HL-60 (cell line): ENCODE results near the gene HOXC12.

Source experiments
- DNase-seq, 2 experiments: peaks; one replicate each; pipeline ENCODE4 v3.0.0-alpha.2; 2010 to 2020; ENCODE audit warnings: low read depth in 1 of 2, low spot score in 1 of 2
- H3K27ac ChIP-seq: fragments of 250-450 bp; sonication (Bioruptor Pico); replicated peaks from 2 replicates; pipeline ENCODE4 v1.5.1; 2020; ENCODE audit warnings: mild to moderate bottlenecking, moderate library complexity
- H3K27me3 ChIP-seq: fragments of 250-450 bp; sonication (Bioruptor Pico); 2 replicates; pipeline ENCODE4 v1.5.1; 2021; ENCODE audit warnings: mild to moderate bottlenecking, moderate library complexity; ENCODE audit not compliant: insufficient read depth, poor library complexity, severe bottlenecking
- H3K4me3 ChIP-seq: replicated peaks from 2 replicates; pipeline ENCODE4 v1.5.1; 2011; ENCODE audit warnings: mild to moderate bottlenecking, control low read depth, low read length; ENCODE audit not compliant: insufficient read depth
- CTCF ChIP-seq: IDR thresholded peaks from one replicate; pipeline ENCODE4 v1.5.1; 2011; ENCODE audit warnings: low read length, control low read depth, inconsistent platforms; ENCODE audit not compliant: insufficient read depth
- GABPA ChIP-seq: IDR thresholded peaks from 2 replicates; pipeline ENCODE4 v1.6.1; 2012; ENCODE audit warnings: low read depth
- POLR2AphosphoS5 ChIP-seq: IDR thresholded peaks from 2 replicates; pipeline ENCODE4 v1.6.1; 2012; ENCODE audit warnings: low read depth
- REST ChIP-seq: IDR thresholded peaks from 2 replicates; pipeline ENCODE4 v1.6.1; 2012; ENCODE audit warnings: low read depth; ENCODE audit not compliant: insufficient replicate concordance
- SPI1 ChIP-seq: IDR thresholded peaks from 2 replicates; pipeline ENCODE4 v1.6.1; 2012; ENCODE audit warnings: low read depth, mild to moderate bottlenecking, borderline replicate concordance

The HOXC12 gene

GRCh38 chr12:53966385-53967133 is 11.9 kb downstream of the HOXC12 start:
- TF ChIP-seq REST (no peak), SPI1 (no peak), POLR2AphosphoS5 (no peak), GABPA (no peak), CTCF (no peak)
- H3K4me3 ChIP-seq: no peak overlapping the region
- peaks cover 100% of the 10 kb centered on the region for H3K27me3 ChIP-seq
- no peak overlapping the region for H3K27ac ChIP-seq
- no peak for DNase-seq

- H3K4me3 ChIP-seq: no peak overlapping the region
- peaks cover 100% of the 10 kb centered on the region for H3K27me3 ChIP-seq
- no peak overlapping the region for H3K27ac ChIP-seq
- DNase-seq: no peak
- TF ChIP-seq POLR2AphosphoS5 (no peak), SPI1 (no peak), CTCF (no peak), GABPA (no peak), REST (no peak)
Observed at GRCh38 chr12:53967421-53967925, 12.8 kb downstream of the HOXC12 start.

GRCh38 chr12:53968214-53969127 is 13.8 kb downstream of the HOXC12 start:
- no peak for DNase-seq
- H3K4me3 ChIP-seq: no peak overlapping the region

More at GRCh38 chr12:53968214-53969127, 13.8 kb downstream of the HOXC12 start:
- TF ChIP-seq SPI1: no peak
- no peak for TF ChIP-seq POLR2AphosphoS5
- no peak for TF ChIP-seq GABPA
- no peak for TF ChIP-seq REST
- no peak for TF ChIP-seq CTCF
- H3K27me3 ChIP-seq: peaks cover 100% of the 10 kb centered on the region
- H3K27ac ChIP-seq: no peak overlapping the region
